ENCODE data around the gene SPTLC2.
"Not testable (repeated sequence)": the region's sequence is repeated elsewhere in the genome, so short reads cannot be mapped to it uniquely, and the experiment has no call there.

- TF ChIP-seq CSRNP3, CSDC2 (CRISPR knock-in tag; IDR thresholded peaks at IDR 0.05): not testable (repeated sequence)
- TF ChIP-seq, protein P1, sequence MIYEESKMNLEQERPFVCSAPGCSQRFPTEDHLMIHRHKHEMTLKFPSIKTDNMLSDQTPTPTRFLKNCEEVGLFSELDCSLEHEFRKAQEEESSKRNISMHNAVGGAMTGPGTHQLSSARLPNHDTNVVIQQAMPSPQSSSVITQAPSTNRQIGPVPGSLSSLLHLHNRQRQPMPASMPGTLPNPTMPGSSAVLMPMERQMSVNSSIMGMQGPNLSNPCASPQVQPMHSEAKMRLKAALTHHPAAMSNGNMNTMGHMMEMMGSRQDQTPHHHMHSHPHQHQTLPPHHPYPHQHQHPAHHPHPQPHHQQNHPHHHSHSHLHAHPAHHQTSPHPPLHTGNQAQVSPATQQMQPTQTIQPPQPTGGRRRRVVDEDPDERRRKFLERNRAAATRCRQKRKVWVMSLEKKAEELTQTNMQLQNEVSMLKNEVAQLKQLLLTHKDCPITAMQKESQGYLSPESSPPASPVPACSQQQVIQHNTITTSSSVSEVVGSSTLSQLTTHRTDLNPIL (CRISPR knock-in tag; IDR thresholded peaks at IDR 0.05; ENCODE audit: low read depth): not testable (repeated sequence)
These were observed 19.0 kb upstream of the SPTLC2 start for GRCh38 chr14:77635466-77635865.
